Stimulated activated CD4-positive, alpha-beta T cell treated with anti-CD3 and anti-CD28 coated beads, TNF-alpha, amount 100 ng/mL, for 24 hours (primary cell): ENCODE measurements around the gene ALDH1A1.
"Not testable (repeated sequence)": the region's sequence is repeated elsewhere in the genome, so short reads cannot be mapped to it uniquely, and the experiment has no call there.

Experiments used
- DNase-seq, 3 experiments: peaks; one replicate each; pipeline ENCODE4 v3.0.0-alpha.2; 2020; ENCODE audit warnings: low read depth in 3 of 3

Gene ALDH1A1

DNA sequence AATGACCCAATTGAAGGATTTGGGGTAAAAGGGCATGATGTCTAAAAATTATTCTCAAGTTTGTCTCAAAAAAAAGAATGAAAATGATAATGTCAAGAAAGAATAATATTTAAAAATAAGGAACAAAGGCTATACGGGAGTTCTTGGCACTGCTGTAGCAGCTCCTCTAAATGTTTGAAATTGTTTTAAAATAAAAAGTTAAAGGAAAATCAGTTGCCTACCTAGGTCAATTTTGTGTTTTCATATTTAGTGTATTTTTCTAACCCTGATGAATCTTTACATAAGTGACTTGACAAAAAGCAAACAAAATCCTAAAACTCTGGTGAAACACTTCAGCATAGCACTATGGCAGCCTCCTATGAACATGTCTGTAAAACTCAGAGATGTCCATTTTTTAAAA lies 56.4 kb downstream of the ALDH1A1 start:
- no peak for DNase-seq

GRCh38 chr9:72895122-72895521 lies 57.7 kb downstream of the ALDH1A1 start:
- no peak for DNase-seq

- no peak for DNase-seq
Observed at GRCh38 chr9:72894342-72894741, 58.5 kb downstream of the ALDH1A1 start.

DNA sequence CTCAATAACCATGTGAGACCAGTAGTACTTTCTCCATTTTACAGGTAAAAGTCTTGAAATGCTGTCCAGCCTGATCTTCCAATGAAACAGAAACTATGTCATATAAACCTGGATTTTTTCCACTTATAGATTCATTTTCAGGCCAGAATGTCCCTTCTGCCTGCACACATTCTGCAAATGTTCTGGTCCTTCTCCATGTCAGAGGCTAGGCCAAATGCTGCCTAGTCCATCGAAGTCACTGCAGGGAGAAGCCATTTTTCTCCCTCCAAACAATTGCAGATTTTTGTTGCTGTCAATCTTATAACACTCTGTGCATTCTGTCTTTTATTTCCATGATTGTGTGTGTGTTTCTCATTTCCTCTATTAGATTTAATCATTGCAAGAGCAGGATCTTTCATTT lies 59.4 kb downstream of the ALDH1A1 start:
- no peak for DNase-seq

DNA sequence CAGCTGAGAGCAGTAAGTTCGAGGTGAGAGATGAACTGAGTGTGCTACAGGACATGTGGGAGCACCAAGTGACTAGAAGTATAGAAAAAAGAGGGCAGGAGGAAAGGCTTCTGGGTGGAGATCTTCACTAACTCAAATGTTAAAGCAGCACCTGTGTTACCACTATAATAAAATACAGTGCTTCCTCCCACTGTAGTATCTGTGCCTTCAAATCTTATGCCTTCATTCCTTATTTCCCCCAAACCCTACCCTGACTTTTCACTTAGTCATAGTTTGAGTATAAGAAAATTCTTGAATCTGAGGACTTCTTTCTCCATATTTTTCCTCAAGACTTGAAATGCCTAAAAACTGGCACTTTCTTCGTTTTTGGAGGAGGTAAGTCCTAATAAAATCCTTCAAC lies 61.8 kb downstream of the ALDH1A1 start:
- no peak for DNase-seq

- no peak for DNase-seq
Observed at GRCh38 chr9:72888943-72889342, 63.9 kb downstream of the ALDH1A1 start.

- no peak for DNase-seq
Observed at GRCh38 chr9:72888067-72888466, 64.8 kb downstream of the ALDH1A1 start.

- DNase-seq, result no peak
Observed at GRCh38 chr9:72886386-72886785, 66.5 kb downstream of the ALDH1A1 start.

DNA sequence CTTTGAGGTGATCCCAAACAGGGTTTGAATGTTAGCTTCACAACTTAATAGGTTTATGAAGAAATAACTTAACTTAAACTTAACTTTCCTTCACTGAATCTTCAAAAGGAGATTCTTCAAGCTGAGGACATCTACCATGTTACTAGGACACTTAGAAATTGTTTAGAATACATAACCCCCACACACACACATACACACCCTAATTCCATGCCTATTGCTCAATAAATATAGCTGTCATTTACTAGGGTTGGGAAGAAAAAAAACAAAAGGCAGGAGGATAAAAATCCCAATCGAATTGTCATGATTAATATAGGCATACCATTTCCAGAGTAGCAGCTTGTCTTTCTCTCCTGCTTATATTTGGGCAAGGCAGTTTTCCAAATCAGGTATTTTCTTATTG lies 68.3 kb downstream of the ALDH1A1 start:
- DNase-seq, result no peak

GRCh38 chr9:72883875-72884274 lies 69.0 kb downstream of the ALDH1A1 start:
- no peak for DNase-seq

- DNase-seq, result no peak
Observed at GRCh38 chr9:72882117-72882775, 70.6 kb downstream of the ALDH1A1 start.

- DNase-seq, result no peak
Observed at GRCh38 chr9:72880821-72881220, 72.0 kb downstream of the ALDH1A1 start.

GRCh38 chr9:72875221-72875620 lies 77.6 kb downstream of the ALDH1A1 start:
- DNase-seq, result no peak

DNA sequence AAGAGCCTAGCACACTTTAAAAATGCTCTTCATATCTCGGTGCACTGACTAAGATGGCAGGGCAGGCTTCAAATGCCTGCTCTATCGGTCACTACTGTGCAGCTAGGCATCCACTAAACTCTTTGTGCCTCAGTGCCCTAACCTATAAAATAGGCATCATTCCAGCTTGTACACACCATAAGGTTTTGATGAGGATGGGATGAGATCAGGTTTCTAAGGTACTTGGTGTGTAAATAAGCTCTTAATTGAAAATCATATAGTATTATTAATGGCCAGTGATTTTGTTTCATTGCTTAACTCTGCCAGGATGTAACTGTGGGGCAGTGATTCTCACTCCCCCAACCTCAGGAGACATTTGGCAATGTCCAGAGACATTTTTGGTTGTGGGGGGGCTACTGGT lies 78.5 kb downstream of the ALDH1A1 start:
- no peak for DNase-seq

- DNase-seq, result no peak
Observed at GRCh38 chr9:72873456-72873855, 79.4 kb downstream of the ALDH1A1 start.

- no peak for DNase-seq
Observed at GRCh38 chr9:72872718-72873117, 80.1 kb downstream of the ALDH1A1 start.

DNA sequence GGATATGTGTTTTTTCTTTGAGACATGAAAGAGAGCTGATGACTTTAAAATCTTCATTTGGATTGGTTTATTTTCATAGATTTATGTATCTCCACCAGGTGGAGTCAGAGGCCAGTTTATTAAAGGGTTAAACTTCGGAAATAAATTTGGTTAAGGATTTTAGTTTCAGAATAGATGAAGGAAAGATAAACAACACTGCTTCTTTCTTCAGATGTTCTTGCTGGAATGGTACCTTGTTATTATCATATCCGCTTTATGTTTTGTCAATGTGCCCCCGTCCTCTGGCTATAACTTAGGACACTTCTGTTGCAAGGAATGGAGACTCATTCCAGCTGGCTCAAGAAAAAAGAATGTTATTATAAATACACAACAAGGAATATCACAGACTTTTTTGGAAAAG lies 81.2 kb downstream of the ALDH1A1 start:
- DNase-seq, result no peak

GRCh38 chr9:72864327-72864726 lies 88.5 kb downstream of the ALDH1A1 start:
- DNase-seq, result no peak

DNA sequence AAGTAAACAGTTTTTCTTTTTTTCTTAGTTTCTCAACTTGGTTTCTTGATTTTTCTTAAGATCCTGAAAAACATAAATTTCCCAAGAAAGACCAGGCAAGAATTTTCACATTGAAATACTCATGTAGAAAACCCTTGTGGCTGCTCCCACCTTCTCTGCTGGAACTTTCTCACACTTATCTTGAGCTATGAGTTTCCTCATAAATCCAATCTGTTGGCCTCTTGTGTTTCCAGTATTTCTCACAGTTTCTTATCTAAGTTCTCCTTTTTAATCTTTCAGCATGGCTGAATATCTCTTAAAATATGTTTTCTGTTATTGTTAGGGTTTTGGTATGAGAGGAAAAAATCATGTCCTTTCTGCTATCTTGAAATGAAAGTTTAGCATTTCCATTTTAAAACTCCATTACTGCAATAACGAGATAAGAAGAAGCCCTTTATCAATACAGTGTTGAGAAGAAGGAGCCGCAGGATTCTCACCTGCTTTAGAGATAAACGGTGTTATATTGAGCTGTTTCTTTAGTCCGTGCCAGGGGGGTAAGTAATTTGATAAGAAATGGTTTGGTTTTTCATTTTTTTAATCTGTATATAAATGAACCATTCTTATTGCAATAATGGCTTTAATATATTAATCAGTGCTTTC lies 89.3 kb downstream of the ALDH1A1 start:
- no peak for DNase-seq

GRCh38 chr9:72862788-72863187 lies 90.1 kb downstream of the ALDH1A1 start:
- not testable (repeated sequence) for DNase-seq

DNA sequence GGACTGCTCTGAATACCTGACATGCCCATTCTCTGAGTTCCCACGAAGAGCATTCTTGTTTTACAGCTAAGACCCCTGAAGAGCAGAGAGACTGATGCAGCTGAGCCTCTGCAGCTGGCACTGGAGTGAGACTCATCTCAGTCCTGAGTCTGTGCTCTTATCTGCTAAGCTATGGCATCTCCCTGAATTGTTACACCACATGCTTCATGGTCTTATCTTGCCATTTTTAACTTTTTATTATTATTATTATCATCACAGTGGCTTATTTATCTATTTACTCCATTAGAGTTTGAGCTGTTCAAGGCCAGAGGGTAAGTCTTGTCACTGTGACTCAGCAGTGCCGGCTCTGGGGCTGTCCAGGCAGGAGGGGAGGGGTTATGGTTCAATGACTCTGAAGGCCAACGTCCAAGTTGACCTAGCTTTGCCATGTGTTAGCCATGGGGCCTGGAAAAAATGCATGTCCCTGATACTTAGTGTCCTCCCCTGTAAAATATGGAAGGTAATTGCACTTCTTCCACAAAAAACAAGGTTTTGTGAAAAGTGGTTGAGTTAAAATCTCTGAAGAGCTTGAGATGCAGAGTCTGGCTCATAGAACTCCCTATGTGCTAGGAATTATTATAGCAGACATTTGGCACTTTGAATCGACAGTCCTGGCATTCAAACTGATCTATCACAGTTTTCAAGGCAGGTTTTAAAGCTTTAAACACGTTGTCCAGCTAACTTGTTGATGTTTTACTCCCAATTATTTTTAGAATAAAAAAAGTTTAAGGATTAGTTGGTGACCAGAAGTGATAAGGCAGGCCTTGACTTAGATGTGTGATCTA lies 94.6 kb downstream of the ALDH1A1 start:
- DNase-seq, result no peak

DNA sequence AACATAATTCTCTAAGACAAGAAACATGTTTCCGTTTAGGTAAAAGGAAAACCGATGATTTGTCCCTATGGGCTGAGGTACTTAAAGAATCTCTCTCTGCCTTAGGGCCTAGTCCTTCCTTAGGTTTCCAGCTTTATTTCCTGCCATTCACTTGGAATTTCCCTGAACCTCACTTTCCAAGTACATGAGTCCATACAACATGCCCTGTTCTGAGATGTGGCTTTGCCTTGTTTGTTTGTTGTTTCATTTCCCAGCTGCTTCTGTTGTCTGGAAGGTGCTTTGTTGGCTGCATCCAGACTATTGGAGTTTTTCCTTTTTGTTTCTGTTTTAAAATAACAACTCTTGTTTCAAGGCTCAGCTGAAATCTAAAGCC lies 95.2 kb downstream of the ALDH1A1 start:
- no peak for DNase-seq
